ENCODE data around the gene SPATA17.

DNA sequence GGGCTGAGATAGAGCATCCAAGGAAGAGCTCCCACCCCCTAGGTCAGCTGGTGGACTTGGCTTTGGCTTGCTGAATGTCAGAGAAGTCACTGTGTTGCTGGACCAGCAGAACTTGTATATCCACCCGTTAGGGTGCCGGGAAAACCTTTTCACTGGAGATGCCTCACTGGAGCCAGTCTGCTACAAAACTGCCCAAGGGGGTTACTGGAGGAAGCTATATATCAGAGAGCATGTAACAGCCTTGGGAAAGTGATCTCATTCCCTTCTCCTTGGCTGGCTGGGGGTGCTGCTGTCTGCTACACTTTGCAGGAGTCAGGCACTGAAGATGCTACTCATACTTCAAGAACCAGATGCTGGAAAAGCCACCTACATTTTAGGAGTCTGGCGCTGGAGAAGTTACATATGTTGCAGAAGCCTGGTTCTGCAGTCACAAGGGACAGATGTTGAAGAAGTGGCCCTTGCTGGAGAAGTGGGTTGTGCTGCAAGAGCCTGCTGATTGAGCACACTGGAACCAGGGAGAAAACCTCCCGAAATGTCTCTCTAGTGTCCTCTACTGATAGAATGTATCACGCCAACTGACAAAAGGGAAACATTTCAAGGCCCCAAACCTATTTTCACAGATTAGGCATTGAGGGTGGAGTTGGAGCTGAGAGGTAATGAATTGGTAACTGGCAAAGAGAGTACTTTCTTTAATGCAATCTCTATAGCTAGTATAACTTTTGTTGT lies 250.6 kb downstream of the SPATA17 start:
- TF ChIP-seq, protein P1, sequence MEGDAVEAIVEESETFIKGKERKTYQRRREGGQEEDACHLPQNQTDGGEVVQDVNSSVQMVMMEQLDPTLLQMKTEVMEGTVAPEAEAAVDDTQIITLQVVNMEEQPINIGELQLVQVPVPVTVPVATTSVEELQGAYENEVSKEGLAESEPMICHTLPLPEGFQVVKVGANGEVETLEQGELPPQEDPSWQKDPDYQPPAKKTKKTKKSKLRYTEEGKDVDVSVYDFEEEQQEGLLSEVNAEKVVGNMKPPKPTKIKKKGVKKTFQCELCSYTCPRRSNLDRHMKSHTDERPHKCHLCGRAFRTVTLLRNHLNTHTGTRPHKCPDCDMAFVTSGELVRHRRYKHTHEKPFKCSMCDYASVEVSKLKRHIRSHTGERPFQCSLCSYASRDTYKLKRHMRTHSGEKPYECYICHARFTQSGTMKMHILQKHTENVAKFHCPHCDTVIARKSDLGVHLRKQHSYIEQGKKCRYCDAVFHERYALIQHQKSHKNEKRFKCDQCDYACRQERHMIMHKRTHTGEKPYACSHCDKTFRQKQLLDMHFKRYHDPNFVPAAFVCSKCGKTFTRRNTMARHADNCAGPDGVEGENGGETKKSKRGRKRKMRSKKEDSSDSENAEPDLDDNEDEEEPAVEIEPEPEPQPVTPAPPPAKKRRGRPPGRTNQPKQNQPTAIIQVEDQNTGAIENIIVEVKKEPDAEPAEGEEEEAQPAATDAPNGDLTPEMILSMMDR (IDR thresholded peaks at IDR 0.05), result no peak
- no peak for TF ChIP-seq POLR2A (IDR thresholded peaks at IDR 0.05)

Data from adrenal gland (tissue), 5 donors.